GM23338 (cell line): Measurements from ENCODE around the gene TTBK2.

ENCODE experiments used
- CREB1 ChIP-seq: fragments of 250-450 bp; sonication (Bioruptor Pico); IDR thresholded peaks from 2 replicates; pipeline ENCODE4 v1.5.0; 2020; ENCODE audit warnings: low read depth, mild to moderate bottlenecking, moderate library complexity
- ETS1 ChIP-seq: IDR thresholded peaks from 2 replicates; pipeline ENCODE4 v1.6.1; 2016; ENCODE audit warnings: antibody characterized with exemption
- EZH2 ChIP-seq: fragments of 200-600 bp; sonication (generic); IDR thresholded peaks from one replicate; pipeline ENCODE4 v1.8.0; 2017; ENCODE audit warnings: antibody characterized with exemption, mild to moderate bottlenecking, low read depth; ENCODE audit not compliant: unreplicated experiment
- EZH2phosphoT487 ChIP-seq: fragments of 200-600 bp; sonication (generic); IDR thresholded peaks from one replicate; pipeline ENCODE4 v1.8.1; 2018; ENCODE audit warnings: antibody characterized with exemption; ENCODE audit not compliant: unreplicated experiment
- NANOG ChIP-seq: IDR thresholded peaks from 2 replicates; pipeline ENCODE4 v1.6.1; 2016; ENCODE audit warnings: antibody characterized with exemption, borderline replicate concordance
- POLR2AphosphoS5 ChIP-seq: IDR thresholded peaks from 2 replicates; pipeline ENCODE4 v1.6.1; 2016; ENCODE audit warnings: antibody characterized with exemption, low read depth
- ZNF114 ChIP-seq: fragments of 250-450 bp; sonication (Bioruptor Pico); IDR thresholded peaks from 2 replicates; pipeline ENCODE4 v1.5.0; 2020; ENCODE audit warnings: mild to moderate bottlenecking, moderate library complexity
- ZNF331 ChIP-seq: fragments of 250-450 bp; sonication (Bioruptor Pico); IDR thresholded peaks from 2 replicates; pipeline ENCODE4 v1.5.0; 2020; ENCODE audit warnings: low read depth, mild to moderate bottlenecking, moderate library complexity
- TF ChIP-seq, protein P1 (sequence below), 2 experiments: fragments of 200-600 bp in 1 of 2; sonication (generic) in 1 of 2; conservative IDR thresholded peaks; 2 replicates each; pipeline versions ENCODE4 v1.5.1 to v1.6.1; 2016 to 2017; ENCODE audit warnings: antibody characterized with exemption in 2 of 2, low read depth in 2 of 2, mild to moderate bottlenecking in 2 of 2, moderate library complexity in 1 of 2
- TF ChIP-seq, protein P2 (sequence below): IDR thresholded peaks from one replicate; pipeline ENCODE4 v1.6.1; 2018; ENCODE audit warnings: antibody characterized with exemption; ENCODE audit not compliant: unreplicated experiment

DNA sequence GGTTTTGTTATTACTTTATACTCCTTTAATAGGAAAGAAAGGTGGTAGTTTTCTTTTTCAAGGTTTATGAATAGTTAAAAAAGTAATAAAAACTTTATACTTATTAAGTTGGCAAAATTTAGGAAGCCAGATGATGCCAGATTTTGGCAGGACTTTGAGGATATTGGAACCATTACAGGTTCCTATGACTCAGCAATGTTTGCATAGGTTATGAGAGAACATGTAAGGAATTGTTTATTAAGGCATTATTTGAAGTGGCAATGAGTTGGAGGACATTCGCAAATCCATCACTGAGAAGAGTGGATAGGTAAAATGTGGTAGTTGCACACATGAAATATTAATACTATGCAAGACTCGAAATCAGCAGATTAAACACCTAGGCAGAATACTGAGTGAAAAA, 213.5 kb downstream of the TTBK2 start:
- TF ChIP-seq ETS1 (no peak), EZH2 (no peak), CREB1 (no peak), EZH2phosphoT487 (no peak), POLR2AphosphoS5 (no peak), ZNF331 (CRISPR knock-in tag) (no peak), NANOG (no peak), ZNF114 (CRISPR knock-in tag) (no peak)
- TF ChIP-seq, protein P1, sequence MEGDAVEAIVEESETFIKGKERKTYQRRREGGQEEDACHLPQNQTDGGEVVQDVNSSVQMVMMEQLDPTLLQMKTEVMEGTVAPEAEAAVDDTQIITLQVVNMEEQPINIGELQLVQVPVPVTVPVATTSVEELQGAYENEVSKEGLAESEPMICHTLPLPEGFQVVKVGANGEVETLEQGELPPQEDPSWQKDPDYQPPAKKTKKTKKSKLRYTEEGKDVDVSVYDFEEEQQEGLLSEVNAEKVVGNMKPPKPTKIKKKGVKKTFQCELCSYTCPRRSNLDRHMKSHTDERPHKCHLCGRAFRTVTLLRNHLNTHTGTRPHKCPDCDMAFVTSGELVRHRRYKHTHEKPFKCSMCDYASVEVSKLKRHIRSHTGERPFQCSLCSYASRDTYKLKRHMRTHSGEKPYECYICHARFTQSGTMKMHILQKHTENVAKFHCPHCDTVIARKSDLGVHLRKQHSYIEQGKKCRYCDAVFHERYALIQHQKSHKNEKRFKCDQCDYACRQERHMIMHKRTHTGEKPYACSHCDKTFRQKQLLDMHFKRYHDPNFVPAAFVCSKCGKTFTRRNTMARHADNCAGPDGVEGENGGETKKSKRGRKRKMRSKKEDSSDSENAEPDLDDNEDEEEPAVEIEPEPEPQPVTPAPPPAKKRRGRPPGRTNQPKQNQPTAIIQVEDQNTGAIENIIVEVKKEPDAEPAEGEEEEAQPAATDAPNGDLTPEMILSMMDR (conservative IDR thresholded peaks at IDR 0.05; ENCODE audit: low read depth in 2 of 2) = no peak
- TF ChIP-seq, protein P2, sequence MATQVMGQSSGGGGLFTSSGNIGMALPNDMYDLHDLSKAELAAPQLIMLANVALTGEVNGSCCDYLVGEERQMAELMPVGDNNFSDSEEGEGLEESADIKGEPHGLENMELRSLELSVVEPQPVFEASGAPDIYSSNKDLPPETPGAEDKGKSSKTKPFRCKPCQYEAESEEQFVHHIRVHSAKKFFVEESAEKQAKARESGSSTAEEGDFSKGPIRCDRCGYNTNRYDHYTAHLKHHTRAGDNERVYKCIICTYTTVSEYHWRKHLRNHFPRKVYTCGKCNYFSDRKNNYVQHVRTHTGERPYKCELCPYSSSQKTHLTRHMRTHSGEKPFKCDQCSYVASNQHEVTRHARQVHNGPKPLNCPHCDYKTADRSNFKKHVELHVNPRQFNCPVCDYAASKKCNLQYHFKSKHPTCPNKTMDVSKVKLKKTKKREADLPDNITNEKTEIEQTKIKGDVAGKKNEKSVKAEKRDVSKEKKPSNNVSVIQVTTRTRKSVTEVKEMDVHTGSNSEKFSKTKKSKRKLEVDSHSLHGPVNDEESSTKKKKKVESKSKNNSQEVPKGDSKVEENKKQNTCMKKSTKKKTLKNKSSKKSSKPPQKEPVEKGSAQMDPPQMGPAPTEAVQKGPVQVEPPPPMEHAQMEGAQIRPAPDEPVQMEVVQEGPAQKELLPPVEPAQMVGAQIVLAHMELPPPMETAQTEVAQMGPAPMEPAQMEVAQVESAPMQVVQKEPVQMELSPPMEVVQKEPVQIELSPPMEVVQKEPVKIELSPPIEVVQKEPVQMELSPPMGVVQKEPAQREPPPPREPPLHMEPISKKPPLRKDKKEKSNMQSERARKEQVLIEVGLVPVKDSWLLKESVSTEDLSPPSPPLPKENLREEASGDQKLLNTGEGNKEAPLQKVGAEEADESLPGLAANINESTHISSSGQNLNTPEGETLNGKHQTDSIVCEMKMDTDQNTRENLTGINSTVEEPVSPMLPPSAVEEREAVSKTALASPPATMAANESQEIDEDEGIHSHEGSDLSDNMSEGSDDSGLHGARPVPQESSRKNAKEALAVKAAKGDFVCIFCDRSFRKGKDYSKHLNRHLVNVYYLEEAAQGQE = no peak
